Hepatocyte (in vitro differentiated cells): Measurements from ENCODE around the gene GDPGP1. TPM values are rescaled to one million over a fixed set of nuclear protein-coding genes. Genes with fewer than 3 reads are reported as not detected.
"Not testable (repeated sequence)": the region's sequence is repeated elsewhere in the genome, so short reads cannot be mapped to it uniquely, and the experiment has no call there.

Experiments
- DNase-seq: peaks from one replicate; pipeline ENCODE4 v3.0.0-alpha.2; 2016; ENCODE audit warnings: low spot score
- H2AFZ ChIP-seq: fragments of 200-600 bp; sonication (generic); 2 replicates; pipeline ENCODE4 v1.6.0; 2016; ENCODE audit warnings: antibody characterized with exemption, mild to moderate bottlenecking
- H3K27ac ChIP-seq: fragments of 200-600 bp; sonication (generic); 2 replicates; pipeline ENCODE4 v1.5.1; 2016; ENCODE audit warnings: mild to moderate bottlenecking
- H3K27me3 ChIP-seq: fragments of 200-600 bp; sonication (generic); 2 replicates; pipeline ENCODE4 v1.6.1; 2016
- H3K36me3 ChIP-seq: fragments of 200-600 bp; sonication (generic); replicated peaks from 2 replicates; pipeline ENCODE4 v1.5.1; 2016; ENCODE audit warnings: low read depth; ENCODE audit not compliant: insufficient read depth
- H3K4me1 ChIP-seq: fragments of 200-600 bp; sonication (generic); 2 replicates; pipeline ENCODE4 v1.5.1; 2016; ENCODE audit warnings: mild to moderate bottlenecking, moderate library complexity; ENCODE audit not compliant: insufficient read depth
- H3K4me2 ChIP-seq: fragments of 200-600 bp; sonication (generic); 2 replicates; pipeline ENCODE4 v1.6.0; 2016
- H3K4me3 ChIP-seq: fragments of 200-600 bp; sonication (generic); 2 replicates; pipeline ENCODE4 v1.5.1; 2016; ENCODE audit warnings: mild to moderate bottlenecking
- H3K79me2 ChIP-seq: fragments of 200-600 bp; sonication (generic); 2 replicates; pipeline ENCODE4 v1.6.0; 2017; ENCODE audit warnings: mild to moderate bottlenecking
- H3K9me2 ChIP-seq: fragments of 200-600 bp; sonication (generic); replicated peaks from 2 replicates; pipeline ENCODE4 v1.6.0; 2017; ENCODE audit warnings: mild to moderate bottlenecking; ENCODE audit not compliant: insufficient read depth
- H3K9me3 ChIP-seq: fragments of 200-600 bp; sonication (generic); 2 replicates; pipeline ENCODE4 v1.5.1; 2016; ENCODE audit warnings: low read depth, mild to moderate bottlenecking
- H4K20me1 ChIP-seq: fragments of 200-600 bp; sonication (generic); 2 replicates; pipeline ENCODE4 v1.6.0; 2016; ENCODE audit warnings: mild to moderate bottlenecking; ENCODE audit not compliant: insufficient read depth, poor library complexity, severe bottlenecking
- EZH2 ChIP-seq: fragments of 200-600 bp; sonication (generic); IDR thresholded peaks from 2 replicates; pipeline ENCODE4 v1.6.1; 2016; ENCODE audit warnings: antibody characterized with exemption, mild to moderate bottlenecking, borderline replicate concordance
- EZH2phosphoT487 ChIP-seq: fragments of 200-600 bp; sonication (generic); IDR thresholded peaks from one replicate; pipeline ENCODE4 v1.6.1; 2018; ENCODE audit warnings: antibody characterized with exemption, mild to moderate bottlenecking, low read depth, moderate library complexity; ENCODE audit not compliant: unreplicated experiment, severe bottlenecking
- WGBS: methylation state at CpG from one replicate; pipeline ENCODE4 v1.1.6; 2016; ENCODE audit warnings: low lambda C conversion rate; ENCODE audit errors: missing lambda C conversion rate; 5-methylcytosine and 5-hydroxymethylcytosine counted together
- polyA plus RNA-seq: library from polyadenylated mRNA; unstranded; fragments of >200 nt; fragmentation: Nextera tagmentation; extraction: Ambion mirVana; gene quantifications from 2 replicates; pipeline ENCODE4 v1.2.1, GENCODE V29; 2016
- total RNA-seq: library from RNA; depleted of rRNA; stranded (reverse); fragments of >200 nt; gene quantifications from 2 replicates; pipeline ENCODE4 v1.2.3, GENCODE V29; 2014
- TF ChIP-seq, protein P1 (sequence below): fragments of 200-600 bp; sonication (generic); IDR thresholded peaks from 2 replicates; pipeline ENCODE4 v1.5.1; 2016; ENCODE audit warnings: antibody characterized with exemption, mild to moderate bottlenecking; ENCODE audit not compliant: poor library complexity

The GDPGP1 gene, protein sequence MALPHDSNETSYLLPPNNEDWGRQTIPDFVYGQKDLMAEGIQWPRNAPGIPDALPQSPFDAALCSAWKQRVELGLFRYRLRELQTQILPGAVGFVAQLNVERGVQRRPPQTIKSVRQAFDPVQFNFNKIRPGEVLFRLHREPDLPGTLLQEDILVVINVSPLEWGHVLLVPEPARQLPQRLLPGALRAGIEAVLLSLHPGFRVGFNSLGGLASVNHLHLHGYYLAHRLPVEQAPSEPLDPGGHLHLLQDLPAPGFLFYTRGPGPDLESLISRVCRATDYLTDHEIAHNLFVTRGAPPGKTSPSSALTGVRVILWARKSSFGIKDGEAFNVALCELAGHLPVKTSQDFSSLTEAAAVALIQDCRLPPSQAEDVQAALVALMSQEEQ
- total RNA-seq (5.1 and 6.8 TPM in 2 replicates), polyA plus RNA-seq (0.56 and 1.7 TPM in 2 replicates)

DNA sequence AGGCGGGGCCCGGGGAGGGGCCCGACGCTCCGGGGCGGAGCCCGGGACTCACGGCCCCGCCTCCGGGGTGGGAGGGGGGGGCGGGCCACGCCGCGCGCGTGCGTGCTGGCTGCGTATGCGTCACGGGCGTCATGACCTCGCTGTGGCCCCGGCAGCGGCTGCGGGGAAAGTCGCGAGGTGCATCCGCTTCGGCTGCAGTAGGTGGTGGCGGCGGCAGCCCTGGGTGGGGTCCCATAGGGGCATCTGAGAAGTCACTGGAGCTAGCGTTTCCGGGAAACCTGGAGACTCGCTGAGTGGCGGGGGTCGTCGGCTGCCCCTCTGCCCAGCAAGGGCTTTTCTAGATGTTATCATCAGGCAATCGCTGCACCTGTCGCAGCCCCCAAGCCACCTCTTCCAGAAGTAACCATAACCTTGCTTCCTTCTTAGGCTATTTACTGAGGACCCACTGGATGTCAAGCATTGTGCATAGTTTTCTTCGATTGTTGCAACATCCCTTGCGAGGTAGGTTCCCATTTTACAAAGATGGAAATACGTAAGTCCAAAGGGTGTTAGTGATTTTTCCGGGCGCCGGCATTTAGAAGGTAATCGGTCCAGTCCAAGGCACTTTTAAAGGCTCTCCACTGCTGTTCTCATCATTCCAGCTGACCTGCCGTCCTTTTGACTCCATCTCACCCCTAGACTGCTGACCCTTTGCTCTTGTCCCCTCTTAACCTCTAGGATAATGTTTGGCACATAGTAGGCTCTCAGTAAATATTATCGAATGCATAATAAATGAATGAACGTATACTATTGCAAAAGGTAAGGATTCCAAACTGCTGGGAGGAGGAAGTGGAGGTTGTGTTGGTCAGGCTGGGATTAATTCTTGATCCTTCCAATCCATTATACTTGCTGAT lies at the start of gene GDPGP1:
Gene GDPGP1, plus strand, starts transcription at position 114 of the 893 bp plus-strand sequence. CDS start 6,700 bp downstream, outside the sequence.
- H3K36me3 ChIP-seq: no peaks in the 10 kb centered on the region
- TF ChIP-seq EZH2phosphoT487: no peak
- TF ChIP-seq, protein P1, sequence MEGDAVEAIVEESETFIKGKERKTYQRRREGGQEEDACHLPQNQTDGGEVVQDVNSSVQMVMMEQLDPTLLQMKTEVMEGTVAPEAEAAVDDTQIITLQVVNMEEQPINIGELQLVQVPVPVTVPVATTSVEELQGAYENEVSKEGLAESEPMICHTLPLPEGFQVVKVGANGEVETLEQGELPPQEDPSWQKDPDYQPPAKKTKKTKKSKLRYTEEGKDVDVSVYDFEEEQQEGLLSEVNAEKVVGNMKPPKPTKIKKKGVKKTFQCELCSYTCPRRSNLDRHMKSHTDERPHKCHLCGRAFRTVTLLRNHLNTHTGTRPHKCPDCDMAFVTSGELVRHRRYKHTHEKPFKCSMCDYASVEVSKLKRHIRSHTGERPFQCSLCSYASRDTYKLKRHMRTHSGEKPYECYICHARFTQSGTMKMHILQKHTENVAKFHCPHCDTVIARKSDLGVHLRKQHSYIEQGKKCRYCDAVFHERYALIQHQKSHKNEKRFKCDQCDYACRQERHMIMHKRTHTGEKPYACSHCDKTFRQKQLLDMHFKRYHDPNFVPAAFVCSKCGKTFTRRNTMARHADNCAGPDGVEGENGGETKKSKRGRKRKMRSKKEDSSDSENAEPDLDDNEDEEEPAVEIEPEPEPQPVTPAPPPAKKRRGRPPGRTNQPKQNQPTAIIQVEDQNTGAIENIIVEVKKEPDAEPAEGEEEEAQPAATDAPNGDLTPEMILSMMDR: no peak
- TF ChIP-seq EZH2: no peak
- H3K27me3 ChIP-seq: no peaks in the 10 kb centered on the region
- 19% methylated on average over 28 of the region's 49 CpGs for WGBS
- H2AFZ ChIP-seq: peak within 1 kb of the TSS; percentile 80
- H3K4me2 ChIP-seq: peak within 1 kb of the TSS; percentile 87
- no peaks in the 10 kb centered on the region for H3K9me3 ChIP-seq
- no peaks in the 10 kb centered on the region for H3K9me2 ChIP-seq
- peak; percentile 41 for DNase-seq
- peaks cover 20% of the 10 kb centered on the region for H3K79me2 ChIP-seq
- peak within 1 kb of the TSS; percentile 94 for H3K27ac ChIP-seq
- peaks cover 23% of the 10 kb centered on the region for H3K4me1 ChIP-seq
- H4K20me1 ChIP-seq: no peaks in the 10 kb centered on the region
- peak within 1 kb of the TSS; percentile 65 for H3K4me3 ChIP-seq

DNA sequence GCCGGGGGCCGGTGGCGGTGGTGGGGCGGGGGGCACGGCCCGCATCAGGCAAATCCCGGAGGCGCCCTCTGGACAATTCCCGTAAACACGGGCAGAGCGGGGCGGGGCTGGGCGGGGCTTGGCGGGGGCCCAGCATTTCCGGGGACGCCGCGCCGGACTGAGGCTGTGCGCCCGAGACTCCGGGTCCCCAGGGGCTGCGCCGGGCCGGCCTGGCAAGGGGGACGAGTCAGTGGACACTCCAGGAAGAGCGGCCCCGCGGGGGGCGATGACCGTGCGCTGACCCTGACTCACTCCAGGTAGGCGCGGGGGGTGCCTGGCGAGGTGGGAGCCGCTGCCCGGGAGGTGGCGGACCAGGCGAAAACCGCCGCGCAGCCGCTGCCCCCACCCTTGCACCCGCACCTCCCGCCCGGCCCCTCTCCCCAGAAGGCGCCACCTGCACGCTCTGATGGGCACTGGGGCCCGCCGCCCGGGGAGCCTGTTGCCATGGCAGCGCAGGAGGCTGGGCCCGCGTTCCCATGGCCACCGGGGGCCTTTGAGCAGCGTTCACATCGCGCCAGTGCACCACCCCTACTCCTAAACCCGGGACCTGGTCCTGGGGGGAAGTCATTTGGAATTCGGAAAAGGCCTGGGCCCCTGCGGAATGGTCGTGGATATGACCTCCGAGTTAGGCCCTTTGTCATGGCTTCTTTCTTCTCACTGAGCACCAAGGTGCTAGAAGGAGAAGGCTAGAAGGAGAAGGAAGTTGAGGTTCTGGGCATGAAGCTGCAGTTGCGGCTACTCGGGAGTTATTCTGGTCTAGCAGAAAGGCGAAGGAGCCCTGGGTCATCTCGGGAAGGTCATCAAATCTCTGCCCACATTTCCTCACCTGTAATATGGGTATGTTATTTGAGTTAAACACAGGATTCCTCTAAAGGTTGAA lies 49.0 kb upstream of the GDPGP1 start:
- H3K9me2 ChIP-seq: no peaks in the 10 kb centered on the region
- TF ChIP-seq EZH2 (no peak), EZH2phosphoT487 (no peak)
- TF ChIP-seq, protein P1: peak; percentile 1
- WGBS: 7% methylated on average over 46 of the region's 67 CpGs
- peaks cover 20% of the 10 kb centered on the region for H3K4me1 ChIP-seq
- H3K79me2 ChIP-seq: peaks cover 27% of the 10 kb centered on the region
- H3K36me3 ChIP-seq: no peaks in the 10 kb centered on the region
- peak overlapping the region; percentile 80 for H3K4me2 ChIP-seq
- H3K27ac ChIP-seq: peak overlapping the region; percentile 96
- peak overlapping the region; percentile 53 for H2AFZ ChIP-seq
- no peaks in the 10 kb centered on the region for H4K20me1 ChIP-seq
- H3K9me3 ChIP-seq: no peaks in the 10 kb centered on the region
- peak overlapping the region; percentile 53 for H3K4me3 ChIP-seq
- H3K27me3 ChIP-seq: no peaks in the 10 kb centered on the region
- DNase-seq: peak; percentile 87

DNA sequence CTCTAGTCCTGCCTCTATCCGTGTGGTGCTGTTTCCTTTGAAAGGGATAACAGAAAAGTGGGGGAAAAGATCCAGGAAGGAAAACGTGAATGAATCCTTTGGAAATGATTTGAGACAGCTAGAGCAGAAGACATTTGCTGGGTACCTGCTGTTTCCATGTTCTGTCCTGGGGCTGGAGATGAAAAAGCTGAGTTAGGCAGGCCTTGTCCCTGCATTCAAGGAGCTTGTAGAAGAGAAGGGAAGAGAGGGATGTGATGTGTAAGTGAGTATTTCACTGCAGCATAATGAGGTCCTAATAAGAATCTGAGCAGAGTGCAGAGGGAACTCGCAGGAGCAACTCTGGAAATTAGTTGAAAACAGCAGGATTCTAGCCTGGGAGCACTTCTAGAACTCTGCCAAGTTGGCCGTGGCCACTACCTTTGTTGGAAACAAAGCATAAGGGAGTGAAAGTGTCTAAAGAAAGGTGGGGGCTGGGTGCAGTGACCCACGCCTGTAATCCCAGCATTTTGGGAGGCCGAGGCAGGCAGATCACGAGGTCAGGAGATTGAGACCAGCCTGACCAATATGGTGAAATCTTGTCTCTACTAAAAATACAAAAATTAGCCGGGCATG lies 46.6 kb upstream of the GDPGP1 start:
- H3K27me3 ChIP-seq: no peaks in the 10 kb centered on the region
- no peaks in the 10 kb centered on the region for H3K36me3 ChIP-seq
- H3K9me2 ChIP-seq: no peaks in the 10 kb centered on the region
- H3K9me3 ChIP-seq: no peaks in the 10 kb centered on the region
- H3K27ac ChIP-seq: no peak overlapping the region
- no peak overlapping the region for H3K4me2 ChIP-seq
- H4K20me1 ChIP-seq: no peaks in the 10 kb centered on the region
- H3K4me1 ChIP-seq: peaks cover 36% of the 10 kb centered on the region
- no peak overlapping the region for H3K4me3 ChIP-seq
- no peak for DNase-seq
- 89% methylated on average over 8 of the region's 8 CpGs for WGBS
- TF ChIP-seq EZH2phosphoT487 (no peak), EZH2 (no peak)
- TF ChIP-seq, protein P1: no peak
- peaks cover 29% of the 10 kb centered on the region for H3K79me2 ChIP-seq
- H2AFZ ChIP-seq: no peak overlapping the region

DNA sequence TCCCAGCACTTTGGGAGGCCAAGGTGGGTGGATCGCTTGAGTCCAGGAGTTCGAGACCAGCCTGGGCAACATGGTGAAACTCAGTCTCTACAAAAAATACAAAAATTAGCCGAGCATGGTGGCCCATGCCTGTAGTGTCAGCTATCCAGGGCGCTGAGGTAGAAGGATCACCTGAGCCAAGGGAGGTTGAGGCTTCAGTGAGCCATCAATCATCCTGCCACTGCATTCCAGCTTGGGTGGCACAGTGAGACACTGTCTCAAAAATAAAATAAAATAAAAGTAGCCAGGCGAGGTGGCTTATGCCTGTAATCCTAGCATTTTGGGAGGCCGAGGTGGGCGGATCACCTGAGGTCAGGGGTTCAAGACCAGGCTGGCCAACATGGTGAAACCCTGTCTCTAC lies 45.9 kb upstream of the GDPGP1 start:
- peaks cover 34% of the 10 kb centered on the region for H3K79me2 ChIP-seq
- H3K27ac ChIP-seq, H3K9me3 ChIP-seq, H3K27me3 ChIP-seq, H4K20me1 ChIP-seq, H3K4me2 ChIP-seq, H2AFZ ChIP-seq, DNase-seq, H3K9me2 ChIP-seq, H3K36me3 ChIP-seq, H3K4me3 ChIP-seq: not testable (repeated sequence)
- WGBS: 98% methylated on average over 7 of the region's 7 CpGs
- peaks cover 43% of the 10 kb centered on the region for H3K4me1 ChIP-seq
